A549 (cell line): ENCODE measurements around the gene INSM1.

Experiments used
- BHLHE40 ChIP-seq: IDR thresholded peaks from 2 replicates; pipeline ENCODE4 v1.6.1; 2012; ENCODE audit warnings: low read depth, low read length, inconsistent platforms
- CHD4 ChIP-seq: fragments of 200-600 bp; sonication (generic); IDR thresholded peaks from 2 replicates; pipeline ENCODE4 v1.6.1; 2016; ENCODE audit warnings: antibody characterized with exemption, mild to moderate bottlenecking, borderline replicate concordance
- FOXS1 ChIP-seq: fragments of 250-450 bp; sonication (Bioruptor Pico); IDR thresholded peaks from 2 replicates; pipeline ENCODE4 v1.5.0; 2020; ENCODE audit warnings: mild to moderate bottlenecking, moderate library complexity
- HOXB5 ChIP-seq: fragments of 250-450 bp; sonication (Bioruptor Pico); IDR thresholded peaks from 2 replicates; pipeline ENCODE4 v1.5.0; 2020; ENCODE audit warnings: mild to moderate bottlenecking, moderate library complexity
- KDM1A ChIP-seq: fragments of 200-600 bp; sonication (generic); IDR thresholded peaks from 2 replicates; pipeline ENCODE4 v1.6.1; 2016; ENCODE audit warnings: low read depth, mild to moderate bottlenecking
- RAD21 ChIP-seq, 2 experiments: fragments of >200 bp in 1 of 2; sonication (Bioruptor Twin) in 1 of 2; formaldehyde crosslinking in 1 of 2; IDR thresholded peaks in 1 of 2; conservative IDR thresholded peaks in 1 of 2; 2 replicates in 1 of 2; 3 replicates in 1 of 2; pipeline ENCODE4 v1.6.1; 2012 to 2018; ENCODE audit warnings: inconsistent platforms in 1 of 2

DNA sequence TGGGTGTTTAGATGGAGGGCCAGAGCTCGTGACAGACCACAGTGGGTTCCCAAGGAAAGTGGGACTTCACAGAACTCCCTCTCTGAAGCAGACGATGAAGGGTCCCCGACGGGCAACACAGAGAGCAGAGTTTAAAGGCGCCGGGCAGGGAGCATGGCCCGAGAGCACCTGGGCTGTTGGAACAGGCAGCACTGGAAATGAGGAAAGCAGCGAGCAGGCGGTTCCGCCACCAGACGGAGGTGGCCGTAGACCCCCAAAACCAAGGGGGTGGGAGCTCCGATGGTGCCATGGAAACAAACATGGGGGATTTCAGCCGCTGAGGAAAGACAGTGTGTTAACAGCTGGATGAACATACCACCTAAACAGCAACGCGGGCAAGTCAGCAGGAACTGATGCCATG is 27.5 kb upstream of the INSM1 start:
- TF ChIP-seq HOXB5 (CRISPR knock-in tag) (no peak), CHD4 (no peak), BHLHE40 (no peak), FOXS1 (no peak), RAD21 (conservative IDR thresholded peaks at IDR 0.05 in 1 of 2, IDR thresholded peaks at IDR 0.05 in 1 of 2) (no peak), KDM1A (no peak)
